ENCODE results near the gene FAM13A.

GRCh38 chr4:88910101-88910500 is 146.9 kb downstream of the FAM13A start:
- TF ChIP-seq, protein P1, sequence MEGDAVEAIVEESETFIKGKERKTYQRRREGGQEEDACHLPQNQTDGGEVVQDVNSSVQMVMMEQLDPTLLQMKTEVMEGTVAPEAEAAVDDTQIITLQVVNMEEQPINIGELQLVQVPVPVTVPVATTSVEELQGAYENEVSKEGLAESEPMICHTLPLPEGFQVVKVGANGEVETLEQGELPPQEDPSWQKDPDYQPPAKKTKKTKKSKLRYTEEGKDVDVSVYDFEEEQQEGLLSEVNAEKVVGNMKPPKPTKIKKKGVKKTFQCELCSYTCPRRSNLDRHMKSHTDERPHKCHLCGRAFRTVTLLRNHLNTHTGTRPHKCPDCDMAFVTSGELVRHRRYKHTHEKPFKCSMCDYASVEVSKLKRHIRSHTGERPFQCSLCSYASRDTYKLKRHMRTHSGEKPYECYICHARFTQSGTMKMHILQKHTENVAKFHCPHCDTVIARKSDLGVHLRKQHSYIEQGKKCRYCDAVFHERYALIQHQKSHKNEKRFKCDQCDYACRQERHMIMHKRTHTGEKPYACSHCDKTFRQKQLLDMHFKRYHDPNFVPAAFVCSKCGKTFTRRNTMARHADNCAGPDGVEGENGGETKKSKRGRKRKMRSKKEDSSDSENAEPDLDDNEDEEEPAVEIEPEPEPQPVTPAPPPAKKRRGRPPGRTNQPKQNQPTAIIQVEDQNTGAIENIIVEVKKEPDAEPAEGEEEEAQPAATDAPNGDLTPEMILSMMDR (conservative IDR thresholded peaks at IDR 0.05), result no peak
- TF ChIP-seq EZH2 (IDR thresholded peaks at IDR 0.05; ENCODE audit: low read depth), result no peak

Data from PC-9 (cell line).